Skin of body (tissue), 2 donors: ENCODE results near the gene PKD1. TPM values are rescaled to one million over a fixed set of nuclear protein-coding genes. Genes with fewer than 3 reads are reported as not detected.
"Not testable (repeated sequence)": the region's sequence is repeated elsewhere in the genome, so short reads cannot be mapped to it uniquely, and the experiment has no call there.

Source experiments
- DNase-seq: peaks from one replicate; lab custom pipeline; 2025; lab: John Stamatoyannopoulos, UW
- total RNA-seq: library from RNA; depleted of rRNA; stranded (reverse); fragments of >200 nt; gene quantifications from one replicate; pipeline ENCODE4 v1.2.3, GENCODE V29; 2014

Gene PKD1
- total RNA-seq, 1 donor from 2014 or later: 76.2 TPM

DNA sequence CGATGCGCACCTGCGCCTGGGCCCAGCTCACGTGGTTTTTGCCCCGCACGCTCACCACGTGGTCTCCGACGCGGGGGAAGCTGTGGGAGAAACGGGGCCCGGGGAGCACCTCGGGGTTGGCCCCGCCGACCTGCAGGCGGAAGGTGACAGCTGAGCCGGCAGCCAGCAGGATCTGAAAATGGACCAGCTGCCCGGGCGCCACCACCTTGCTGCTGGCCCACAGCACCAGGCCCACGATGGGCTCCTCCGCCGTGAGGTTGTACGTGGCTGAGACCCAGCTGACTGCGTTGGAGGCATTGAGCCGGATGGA, 26.5 kb downstream of the PKD1 start:
- not testable (repeated sequence) for DNase-seq

DNA sequence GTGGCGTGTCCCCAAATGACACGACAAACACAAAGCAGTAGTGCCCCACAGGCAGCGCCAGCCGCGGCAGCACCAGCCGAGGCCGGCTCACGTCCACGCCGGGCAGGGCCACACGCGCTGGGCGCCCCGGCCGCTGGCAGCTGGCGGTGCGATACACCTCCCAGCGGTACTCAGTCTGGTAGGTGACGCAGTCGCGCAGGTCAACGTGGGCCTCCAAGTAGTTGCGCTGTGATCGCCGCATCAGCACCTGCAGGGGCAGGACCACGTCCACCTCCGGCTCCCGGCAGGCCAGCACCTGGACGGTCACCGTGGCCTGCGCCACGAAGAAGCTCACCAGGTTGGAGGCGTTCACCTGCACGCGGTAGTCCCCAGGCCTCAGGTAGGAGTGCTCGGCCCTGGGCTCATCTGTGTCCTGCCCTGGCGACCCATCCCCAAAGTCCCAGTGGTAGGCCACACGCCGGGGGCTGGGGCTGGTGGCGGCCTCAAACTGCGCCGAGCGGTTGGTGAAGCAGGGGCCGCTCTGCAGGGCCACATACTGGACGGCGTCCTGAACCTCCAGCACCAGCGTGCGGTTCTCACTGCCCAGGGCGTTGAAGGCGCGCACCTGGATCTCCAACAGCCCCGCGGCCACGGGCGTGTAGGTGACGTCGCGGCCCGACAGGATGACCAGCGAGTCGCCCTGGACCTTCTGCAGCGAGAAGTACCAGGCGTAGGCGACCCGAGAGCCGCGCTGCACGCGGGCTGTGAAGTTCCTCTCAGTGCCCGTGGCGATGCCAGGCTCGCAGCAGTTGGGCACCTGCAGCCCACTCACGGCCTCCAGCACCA, 27.0 kb downstream of the PKD1 start:
- not testable (repeated sequence) for DNase-seq

DNA sequence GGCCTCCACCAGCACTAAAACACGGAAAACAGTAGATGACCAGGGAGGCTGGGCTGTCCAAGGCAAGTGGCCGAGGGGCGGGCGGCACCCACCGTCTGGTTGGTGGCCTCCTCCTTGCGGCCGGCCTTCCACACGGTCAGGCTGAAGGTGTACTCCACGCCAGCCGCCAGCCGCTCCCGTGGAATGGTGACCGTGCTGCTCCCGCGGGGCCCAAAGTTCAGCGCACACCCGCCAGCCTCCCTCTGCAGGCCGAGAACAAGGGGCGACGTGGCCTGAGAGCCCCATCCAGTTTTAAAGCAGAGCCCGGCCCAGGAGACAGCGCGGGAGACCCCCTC, 27.9 kb downstream of the PKD1 start:
- not testable (repeated sequence) for DNase-seq

DNA sequence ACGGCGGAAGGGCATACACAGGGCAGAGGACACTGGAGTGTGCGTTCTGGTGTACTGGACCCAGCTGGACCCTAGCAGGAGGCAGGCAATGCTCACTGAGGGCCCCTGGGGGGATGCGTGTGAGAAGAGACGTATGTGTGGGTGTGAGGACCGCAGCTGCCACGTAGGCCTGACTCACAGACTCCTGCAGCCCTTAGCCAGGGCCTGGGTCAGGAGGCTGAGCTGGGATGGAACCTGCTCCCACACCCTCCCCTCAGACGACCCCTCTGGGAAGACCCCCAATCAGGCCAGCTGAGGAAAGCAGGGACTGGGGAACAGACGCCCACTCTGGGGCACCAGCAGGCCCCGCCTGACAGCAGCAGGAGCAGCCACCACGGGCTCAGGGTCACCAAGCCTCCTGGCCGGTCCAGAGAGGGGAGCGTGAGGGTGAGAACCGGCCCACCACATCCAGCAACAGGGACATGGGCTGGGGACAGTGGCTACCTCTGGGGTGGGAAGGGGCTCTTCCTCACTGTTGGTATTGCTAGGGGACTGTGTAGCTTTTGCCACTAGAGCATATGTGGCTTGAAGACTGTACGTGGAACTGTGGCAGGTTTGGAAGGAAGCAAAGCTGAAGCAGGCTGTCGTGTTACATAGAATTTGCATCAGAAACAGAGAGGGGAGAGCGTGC, 28.4 kb downstream of the PKD1 start:
- DNase-seq: not testable (repeated sequence)

DNA sequence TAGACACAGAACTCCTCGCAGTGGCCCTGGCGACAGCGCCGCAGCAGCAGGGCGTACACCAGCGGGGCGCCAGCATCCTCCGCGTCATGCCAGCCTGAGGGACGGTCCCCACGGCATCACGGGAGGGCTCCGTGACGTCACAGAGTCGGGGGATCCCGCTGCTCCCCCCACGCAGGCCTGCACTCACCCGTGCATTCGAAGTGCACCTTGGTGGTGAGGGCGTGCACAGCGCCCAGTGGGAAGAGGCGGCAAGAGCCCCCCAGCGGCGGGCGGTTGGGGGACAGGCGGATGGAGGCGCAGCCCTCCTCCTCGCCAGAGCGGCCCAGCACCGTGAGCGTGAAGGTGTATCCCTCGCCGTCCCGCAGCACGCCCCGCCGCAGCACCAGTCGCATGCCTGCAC, 29.5 kb downstream of the PKD1 start:
- DNase-seq: not testable (repeated sequence)

DNA sequence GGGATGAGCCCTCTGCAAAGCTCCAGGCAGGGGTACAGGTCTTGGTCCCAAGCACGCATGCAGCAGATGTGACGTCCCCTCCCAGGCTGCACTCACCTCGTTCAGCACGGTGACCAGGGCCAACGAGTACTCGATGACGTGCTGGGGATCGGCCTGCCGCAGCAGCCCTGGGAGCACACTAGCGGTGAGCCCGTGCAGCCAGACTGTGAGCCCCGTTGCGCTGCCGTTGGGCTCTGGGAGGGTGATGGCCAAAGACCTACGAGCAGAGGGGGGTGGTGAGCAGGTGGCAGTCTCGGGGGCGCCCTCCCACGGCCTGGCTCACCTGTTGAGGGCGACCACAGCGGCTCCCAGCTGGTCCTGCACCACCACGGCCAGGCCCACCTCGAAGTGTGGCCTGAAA, 29.9 kb downstream of the PKD1 start:
- DNase-seq: not testable (repeated sequence)

DNA sequence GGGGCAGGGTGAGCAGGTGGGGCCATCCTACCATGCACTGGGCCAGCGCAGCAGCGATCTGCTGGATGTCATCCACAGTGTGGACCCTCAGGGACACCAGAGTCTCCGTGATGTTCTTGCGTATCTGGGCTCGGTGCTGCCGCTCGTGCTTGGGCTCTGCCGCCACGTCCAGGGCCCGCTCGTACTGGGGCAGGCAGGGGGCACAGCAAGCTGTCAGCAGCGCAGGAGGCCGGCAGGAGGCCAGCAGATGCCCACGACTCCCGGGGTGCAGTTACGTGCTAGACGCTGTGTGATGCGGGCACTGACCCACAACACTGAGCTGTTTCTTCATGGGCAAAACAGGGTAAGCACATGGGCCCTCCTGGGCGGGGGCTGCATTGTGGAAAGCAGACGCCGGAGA, 30.4 kb downstream of the PKD1 start:
- DNase-seq: not testable (repeated sequence)

DNA sequence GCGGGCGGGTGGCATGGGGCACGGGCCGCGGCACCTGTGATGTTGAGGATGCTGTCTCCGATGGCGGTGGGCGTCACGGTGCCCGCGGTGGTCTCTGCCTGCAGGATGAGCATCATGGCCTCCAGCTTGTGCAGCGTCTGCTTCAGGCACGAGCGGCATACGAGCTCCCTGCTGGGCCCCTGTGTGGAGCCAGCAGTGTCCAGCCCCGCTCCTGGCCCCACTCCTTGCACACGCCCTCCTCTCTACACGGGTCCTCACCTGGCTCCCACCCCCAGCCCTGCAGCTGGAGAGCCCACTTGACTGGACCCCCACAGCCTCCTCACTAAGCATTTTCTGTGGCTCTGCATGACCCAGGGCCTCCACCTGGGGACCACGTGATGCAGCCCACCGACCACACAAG, 31.2 kb downstream of the PKD1 start:
- not testable (repeated sequence) for DNase-seq

DNA sequence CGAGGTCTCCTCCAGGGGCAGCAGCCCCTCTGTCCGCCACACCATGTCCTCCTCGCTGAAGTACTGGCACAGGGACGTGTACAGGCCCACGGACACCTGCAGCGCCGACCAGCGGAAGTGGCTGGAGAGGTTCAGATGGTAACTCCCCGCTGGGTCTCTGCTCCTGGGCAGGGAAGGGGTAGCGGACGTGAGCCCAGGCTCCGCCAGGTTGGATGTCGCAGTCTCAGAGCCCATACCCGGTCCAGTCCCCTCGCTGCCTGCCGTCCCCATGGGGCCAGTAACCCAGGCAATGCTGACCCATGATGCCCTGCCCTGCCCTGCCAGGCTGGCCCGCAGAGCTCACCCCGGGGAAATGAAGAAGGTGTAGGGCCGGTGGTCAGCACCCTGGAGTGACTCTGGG, 33.2 kb downstream of the PKD1 start:
- no peak for DNase-seq

DNA sequence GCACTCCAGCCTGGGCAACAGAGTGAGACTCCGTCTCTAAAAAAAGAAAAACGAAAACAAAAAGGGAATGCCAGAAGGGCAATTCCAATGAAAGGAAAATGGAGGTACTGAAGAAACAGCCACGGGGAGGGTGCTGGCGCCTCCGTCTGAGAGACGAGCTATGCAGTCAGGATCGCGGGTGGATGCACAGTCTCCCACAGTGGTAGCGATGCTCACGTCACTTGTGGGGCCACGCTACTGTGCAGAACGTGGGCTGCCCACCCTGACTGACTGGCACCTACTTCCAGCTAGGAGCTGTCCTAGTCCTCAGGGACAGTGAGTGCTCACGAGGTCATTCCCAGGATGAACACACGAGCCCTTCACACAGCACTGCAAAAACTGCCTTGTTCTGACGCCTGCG, 34.1 kb downstream of the PKD1 start:
- not testable (repeated sequence) for DNase-seq

DNA sequence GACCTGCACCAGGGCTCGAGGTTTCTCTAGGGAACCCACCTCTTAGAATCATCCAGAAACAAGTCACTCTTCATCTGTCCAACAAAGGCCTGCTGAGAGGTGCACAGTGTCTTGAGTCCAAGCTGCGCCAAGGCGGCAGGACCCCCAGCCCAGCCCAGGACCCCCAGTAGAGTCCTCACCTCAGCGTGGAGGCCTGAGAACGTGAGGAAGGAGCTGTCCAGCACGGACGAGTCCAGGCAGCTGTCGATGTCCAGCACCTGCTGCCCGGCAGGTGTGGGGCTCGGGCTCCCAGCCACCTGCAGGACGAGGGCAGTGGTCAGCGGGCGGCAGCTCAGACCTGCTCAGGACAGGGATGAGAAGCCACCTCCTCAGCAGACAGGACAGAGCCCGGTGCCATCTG, 38.0 kb downstream of the PKD1 start:
- DNase-seq: not testable (repeated sequence)

DNA sequence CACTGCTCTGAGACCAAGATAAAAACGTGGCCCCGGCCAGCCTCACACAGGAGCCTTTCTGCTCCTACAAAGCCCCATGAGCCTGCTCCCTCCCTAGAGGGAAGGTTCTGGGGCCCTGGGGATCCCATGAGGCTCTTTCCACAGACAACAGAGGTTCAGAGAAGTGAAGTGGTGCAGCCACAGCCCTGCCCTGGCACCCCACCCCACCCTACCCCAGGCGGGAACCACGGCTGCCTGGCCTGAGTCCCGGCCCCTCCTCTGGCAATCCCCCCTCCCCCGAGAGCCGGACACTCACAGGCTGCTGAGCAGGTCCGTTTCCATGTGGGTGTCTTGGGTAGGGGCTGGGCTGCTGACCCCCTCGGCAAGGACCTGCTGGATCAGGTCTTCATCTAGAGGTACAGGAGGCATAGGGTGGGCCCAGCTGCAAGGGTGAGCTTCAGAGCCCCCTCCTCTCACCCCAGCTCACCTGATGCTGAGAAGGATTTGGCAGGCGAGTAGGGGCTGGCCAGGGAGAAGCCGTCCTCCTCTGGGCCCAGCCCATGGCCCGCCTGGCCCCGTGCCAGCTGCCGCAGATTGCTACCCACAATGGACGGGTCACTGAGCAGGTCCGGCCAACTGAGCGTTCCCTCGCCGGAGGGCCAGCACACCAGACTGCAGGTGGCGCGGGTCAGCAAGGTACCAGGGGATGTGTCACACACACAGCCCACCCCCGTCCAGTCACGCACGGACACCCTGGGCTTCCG, 38.7 kb downstream of the PKD1 start:
- no peak for DNase-seq

DNA sequence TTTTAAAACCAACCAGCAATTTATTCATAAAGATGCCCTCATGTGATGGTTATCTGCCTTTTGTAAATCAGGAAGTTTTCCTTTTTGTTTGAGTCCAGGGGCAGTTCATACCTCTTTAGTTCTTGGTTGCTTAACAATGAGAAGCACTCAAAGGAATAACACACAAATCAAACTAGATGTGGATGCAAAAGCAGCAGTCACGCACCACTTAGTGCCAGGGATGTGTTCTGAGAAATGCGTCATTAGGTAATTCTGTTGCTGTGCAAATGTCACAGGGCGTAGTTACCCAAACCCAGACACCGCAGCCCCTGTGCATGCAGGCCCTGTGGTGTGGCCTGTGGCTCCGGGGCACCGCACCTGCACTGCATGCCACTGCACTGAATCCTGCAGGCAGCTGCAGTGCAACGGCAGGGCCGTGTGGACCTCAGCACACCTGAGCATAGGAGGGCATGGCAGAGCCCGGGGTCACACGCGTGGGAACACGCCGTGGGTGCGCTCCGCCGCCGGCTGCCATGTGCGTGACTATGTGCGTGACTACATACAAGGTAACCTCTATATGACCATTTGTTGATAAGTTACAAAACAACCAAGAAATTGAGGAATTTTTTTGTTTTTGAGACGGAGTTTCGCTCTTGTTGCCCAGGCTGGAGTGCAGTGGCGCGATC, 39.6 kb downstream of the PKD1 start:
- DNase-seq: no peak

DNA sequence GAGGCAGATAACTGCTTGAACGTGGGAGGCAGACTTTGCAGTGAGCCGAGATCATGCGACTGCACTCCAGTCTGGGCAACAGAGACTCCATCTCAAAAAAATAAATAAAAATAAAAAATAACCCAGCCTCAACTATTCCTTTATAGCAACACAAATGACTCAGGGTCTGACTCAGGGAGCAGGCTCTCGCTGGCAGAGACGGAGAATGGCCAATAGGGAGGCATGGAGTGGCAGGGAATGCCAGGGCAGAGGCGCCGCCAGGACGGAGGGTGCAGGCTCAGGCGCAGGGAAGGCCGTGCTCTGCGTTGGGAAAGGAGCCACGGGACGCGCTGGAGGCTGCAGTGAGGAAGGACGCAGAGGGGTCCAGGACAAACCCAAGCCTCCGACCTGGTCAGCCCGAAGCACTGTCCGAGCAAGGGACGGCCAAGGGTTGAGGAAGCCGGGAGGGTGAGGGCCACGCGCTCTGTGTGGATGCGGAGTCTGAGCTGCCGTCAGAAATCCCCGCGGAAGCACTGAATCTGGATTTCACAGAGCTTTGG, 40.3 kb downstream of the PKD1 start:
- DNase-seq: no peak

DNA sequence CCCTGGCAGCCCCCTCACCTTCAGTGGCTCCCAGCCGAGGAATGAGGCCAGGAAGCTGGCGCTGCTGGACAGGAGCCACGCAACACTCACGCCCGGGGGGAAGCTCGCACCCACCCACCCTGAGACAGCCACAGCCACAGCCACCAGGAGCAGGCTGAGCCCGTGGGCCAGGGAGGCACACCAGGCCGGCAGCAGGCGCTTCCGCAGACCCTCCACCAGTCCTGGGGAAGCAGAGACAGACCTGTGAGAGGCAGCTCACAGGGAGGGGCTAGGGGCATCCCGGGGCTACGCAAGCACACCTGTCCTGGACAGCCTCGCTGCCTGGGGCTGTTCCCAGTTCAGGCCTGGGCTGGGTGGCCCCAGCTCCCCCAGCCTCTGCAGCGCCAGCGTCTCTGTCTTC, 41.9 kb downstream of the PKD1 start:
- no peak for DNase-seq

DNA sequence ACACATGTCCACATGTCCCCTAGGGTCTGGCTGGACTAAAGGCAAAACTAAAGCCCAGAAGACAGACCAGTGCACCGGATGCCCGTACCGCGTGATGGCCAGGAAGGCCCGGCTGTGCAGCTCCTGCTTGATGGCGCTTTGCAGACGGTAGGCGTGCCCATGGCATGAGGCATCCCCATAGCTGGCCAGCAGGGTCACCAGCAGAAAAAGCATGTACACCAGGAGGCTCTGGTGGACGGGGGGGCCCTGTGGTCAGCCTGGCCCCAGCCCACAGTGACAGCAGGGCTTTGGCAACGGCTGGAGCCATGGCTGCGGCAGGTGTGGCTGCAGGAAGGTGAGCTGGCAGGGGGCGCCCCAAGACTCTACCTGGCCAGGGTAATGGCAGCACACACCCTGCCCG, 42.8 kb downstream of the PKD1 start:
- DNase-seq: no peak

DNA sequence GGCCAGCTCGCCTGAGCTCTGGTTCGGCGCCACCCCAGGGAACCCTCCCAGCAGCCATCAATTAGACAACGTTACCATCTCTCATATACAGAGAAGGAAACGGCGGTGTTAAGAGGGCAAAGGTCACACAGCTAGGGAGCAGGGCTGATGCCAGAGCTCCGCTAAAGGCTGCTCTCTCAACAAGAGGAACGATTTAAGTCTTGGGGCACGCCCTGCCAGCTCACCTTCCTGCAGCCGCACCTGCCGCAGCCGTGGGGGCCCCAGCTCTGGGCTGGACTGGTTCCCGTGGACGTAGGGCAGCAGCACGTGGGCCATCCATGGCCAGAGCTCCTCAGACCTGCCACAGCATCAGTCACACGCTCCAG, 43.5 kb downstream of the PKD1 start:
- DNase-seq: no peak

DNA sequence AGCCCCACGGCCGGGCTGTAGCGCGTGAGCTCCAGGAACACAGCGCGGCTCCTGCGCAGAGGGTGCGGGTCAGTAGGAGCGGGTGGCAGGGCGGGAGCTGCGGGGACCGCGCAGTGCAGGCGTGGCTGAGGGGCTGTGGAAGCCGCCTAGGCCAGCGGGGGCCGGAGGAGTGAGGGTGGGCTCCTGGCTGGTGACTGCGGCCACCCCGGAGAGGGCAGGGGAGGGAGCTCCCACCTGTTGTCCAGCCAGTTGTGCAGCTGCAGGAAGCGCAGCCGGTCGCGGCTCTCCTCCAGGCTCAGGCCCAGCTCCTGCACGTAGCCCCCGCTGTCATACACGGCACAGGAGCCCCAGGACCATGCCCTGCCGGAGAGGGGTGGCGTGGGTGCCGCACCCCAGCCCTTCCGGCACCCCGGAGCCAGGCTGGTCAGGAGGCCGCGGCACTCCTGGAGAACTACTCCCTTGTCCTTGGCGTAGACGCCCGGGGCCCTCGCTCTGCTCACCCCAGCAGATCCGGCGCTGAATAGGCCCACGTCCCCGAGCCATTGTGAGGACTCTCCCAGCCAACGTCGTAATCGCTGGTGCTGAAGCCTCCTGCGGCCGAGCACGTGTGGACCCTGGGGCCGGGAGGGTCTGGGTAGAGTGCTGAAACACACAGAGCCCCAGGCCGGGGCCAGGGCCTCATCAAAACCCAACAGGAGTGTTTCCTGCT, 44.0 kb downstream of the PKD1 start:
- DNase-seq: no peak

DNA sequence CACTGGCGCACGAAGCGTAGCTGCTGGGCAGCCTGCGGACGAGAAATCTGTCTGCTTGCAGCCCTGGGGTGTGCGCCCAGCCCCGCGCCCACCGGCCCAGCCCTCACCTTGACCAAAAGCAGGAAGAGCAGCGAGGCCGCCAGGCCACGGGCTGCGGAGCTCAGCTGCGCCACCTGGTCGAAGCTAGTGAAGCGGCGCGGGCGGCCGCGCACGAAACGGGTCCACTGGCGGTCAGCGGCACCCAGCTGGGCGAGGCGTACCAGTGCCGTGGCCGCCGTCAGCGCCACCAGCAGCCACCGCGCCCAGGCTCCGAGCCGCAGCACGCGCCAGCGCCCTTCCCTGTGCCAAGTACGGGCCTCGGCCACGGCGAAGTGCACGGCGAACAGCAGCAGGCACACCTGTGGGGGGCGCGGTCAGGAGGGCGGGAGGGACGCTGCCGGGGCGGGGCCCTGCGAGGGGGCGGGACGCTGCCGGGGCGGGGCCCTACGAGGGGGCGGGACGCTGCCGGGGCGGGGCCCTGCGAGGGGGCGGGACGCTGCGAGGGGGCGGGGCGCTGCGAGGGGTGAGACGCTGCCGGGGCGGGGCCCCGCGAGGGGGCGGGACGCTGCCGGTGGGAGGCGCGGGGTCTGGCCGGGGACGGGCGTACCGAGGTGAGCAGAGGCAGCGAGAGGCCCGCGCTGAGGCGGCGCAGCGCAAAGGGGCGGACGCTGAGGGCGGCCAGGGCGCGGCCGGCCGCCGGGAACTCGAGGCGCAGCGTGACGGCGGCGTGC, 44.7 kb downstream of the PKD1 start:
- peak; percentile 37 for DNase-seq

DNA sequence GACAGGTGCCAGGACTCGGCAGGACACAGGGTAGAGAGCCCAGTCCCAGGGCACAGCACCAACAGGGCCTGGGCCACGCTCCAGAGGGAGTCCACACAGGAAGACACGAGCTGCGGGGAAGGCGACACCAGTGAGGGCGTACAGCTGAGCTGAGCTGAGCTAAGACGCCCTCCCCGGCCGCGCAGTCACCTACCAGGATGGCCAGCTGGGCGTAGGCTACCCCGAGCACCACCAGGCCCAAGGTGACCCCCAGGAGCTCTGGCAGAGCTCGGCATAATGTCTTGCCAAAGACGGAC, 45.3 kb downstream of the PKD1 start:
- no peak for DNase-seq
